Measurements from ENCODE around the gene ENTREP3. TPM values are rescaled to one million over a fixed set of nuclear protein-coding genes. Genes with fewer than 3 reads are reported as not detected.

Gene ENTREP3
- total RNA-seq, 6 experiments from 2014 or later: 7.2 to 13.0 (median 9.6) TPM

- H3K27me3 ChIP-seq: no peaks in the 10 kb centered on the region
- DNase-seq: peak; percentile 81
- WGBS (ENCODE audit: insufficient coverage, low coverage, low lambda C conversion rate, missing lambda C conversion rate): 30% methylated on average over 9 of the region's 13 CpGs
Observed at GRCh38 chr1:155206891-155207805, 48.1 kb downstream of the ENTREP3 start.

GRCh38 chr1:155205969-155206593, 49.2 kb downstream of the ENTREP3 start:
- ATAC-seq (no peak), DNase-seq (no peak)
- Histone ChIP-seq H3K9me3 (no peaks in the 10 kb centered on the region), H3K27me3 (no peaks in the 10 kb centered on the region), H3K27ac (no peak overlapping the region), H3K4me3 (no peak overlapping the region), H3K36me3 (no peaks in the 10 kb centered on the region), H3K4me1 (peaks cover 0 to 14% (median 0%) of the 10 kb centered on the region in 4 donors)
- TF ChIP-seq POLR2A (IDR thresholded peaks at IDR 0.05) (no peak), CTCF (IDR thresholded peaks at IDR 0.05) (no peak)
- intact Hi-C loops (cut with DNase I): no loop called here
- 64% methylated on average over 5 of the region's 9 CpGs for WGBS (ENCODE audit: insufficient coverage, low coverage, low lambda C conversion rate, missing lambda C conversion rate)

More at GRCh38 chr1:155206891-155207805, 48.1 kb downstream of the ENTREP3 start:
- TF ChIP-seq CTCF (IDR thresholded peaks at IDR 0.05) (peak; percentile 73 to 84 (median 80)), POLR2A (IDR thresholded peaks at IDR 0.05) (no peak)
- ATAC-seq: peak; percentile 58 to 61 (median 60)
- intact Hi-C loops (cut with DNase I): no loop called here
- Histone ChIP-seq H3K4me1 (peaks cover 0 to 14% (median 0%) of the 10 kb centered on the region in 4 donors), H3K27ac (peak overlapping the region in 1 of 3 donors; percentile 96), H3K36me3 (no peaks in the 10 kb centered on the region), H3K9me3 (no peaks in the 10 kb centered on the region), H3K4me3 (no peak overlapping the region)

- intact Hi-C loops (cut with DNase I): no loop called here
Observed at GRCh38 chr1:155205035-155205434, 50.2 kb downstream of the ENTREP3 start.

GRCh38 chr1:155202731-155203515, 52.4 kb downstream of the ENTREP3 start:
- ATAC-seq: no peak

More at GRCh38 chr1:155205035-155205434, 50.2 kb downstream of the ENTREP3 start:
- Histone ChIP-seq H3K9me3 (no peaks in the 10 kb centered on the region), H3K27me3 (no peaks in the 10 kb centered on the region), H3K27ac (no peak overlapping the region), H3K4me3 (no peak overlapping the region), H3K4me1 (peaks cover 0 to 12% (median 0%) of the 10 kb centered on the region in 4 donors), H3K36me3 (no peaks in the 10 kb centered on the region)
- no peak for TF ChIP-seq POLR2A (IDR thresholded peaks at IDR 0.05)
- WGBS (ENCODE audit: insufficient coverage, low coverage, low lambda C conversion rate, missing lambda C conversion rate): 70% methylated on average over 6 of the region's 14 CpGs
- DNase-seq (no peak), ATAC-seq (no peak)

More at GRCh38 chr1:155202731-155203515, 52.4 kb downstream of the ENTREP3 start:
- intact Hi-C loops (cut with DNase I): no loop called here
- H3K9me3 ChIP-seq: no peaks in the 10 kb centered on the region
- H3K4me3 ChIP-seq: no peak overlapping the region
- H3K27ac ChIP-seq: no peak overlapping the region
- no peak for DNase-seq
- no peaks in the 10 kb centered on the region for H3K36me3 ChIP-seq
- 85% methylated on average over 13 of the region's 19 CpGs for WGBS (ENCODE audit: insufficient coverage, low coverage, low lambda C conversion rate, missing lambda C conversion rate)
- no peaks in the 10 kb centered on the region for H3K27me3 ChIP-seq
- TF ChIP-seq CTCF (IDR thresholded peaks at IDR 0.05) (no peak), POLR2A (IDR thresholded peaks at IDR 0.05) (no peak)
- no peaks in the 10 kb centered on the region for H3K4me1 ChIP-seq
